ENCODE data around the gene DECR2. TPM values are rescaled to one million over a fixed set of nuclear protein-coding genes. Genes with fewer than 3 reads are reported as not detected.

DECR2 gene
- total and polyA plus RNA-seq, 10 of the 15 experiments (the other 5 are each of a cell fraction or from before 2014, with no cell fraction given), result 0.53 to 20.3 (median 6.0) TPM

GRCh38 chr16:427250-427649, 25.6 kb downstream of the DECR2 start:
- H3K4me2 ChIP-seq (ENCODE audit: control insufficient read depth, insufficient read depth), result peak overlapping the region; percentile 91
- TF ChIP-seq FOXM1 (IDR thresholded peaks at IDR 0.05; ENCODE audit: low read depth, low read length) (no peak), CUX1 (IDR thresholded peaks at IDR 0.05; ENCODE audit: insufficient replicate concordance, low read depth, low read length) (no peak), BACH1 (IDR thresholded peaks at IDR 0.05; ENCODE audit: borderline replicate concordance) (no peak), YBX1 (IDR thresholded peaks at IDR 0.05) (no peak), PBX3 (IDR thresholded peaks at IDR 0.05; ENCODE audit: insufficient replicate concordance, low read depth, low read length) (no peak), NR2F1 (conservative IDR thresholded peaks at IDR 0.05) (no peak), ZNF592 (IDR thresholded peaks at IDR 0.05) (no peak)
- no peak for ATAC-seq
- no peaks in the 10 kb centered on the region for H4K20me1 ChIP-seq (ENCODE audit: control insufficient read depth, insufficient read depth)
- RAD21 ChIA-PET (ENCODE audit: unreplicated experiment), result no interaction called here
- H3K4me3 ChIP-seq, result peak overlapping the region; percentile 76
- H3K9ac ChIP-seq (ENCODE audit: control insufficient read depth, insufficient read depth, low read length), result peak overlapping the region; percentile 36; the same call in 1 of the 2 replicates
- H3K79me2 ChIP-seq (ENCODE audit: control insufficient read depth, insufficient read depth, low read length), result peaks cover 11% of the 10 kb centered on the region
- 66% methylated on average over 10 of the region's 10 CpGs for WGBS (ENCODE audit: insufficient coverage, insufficient replicate concordance, low lambda C conversion rate, missing lambda C conversion rate)
- H3K27ac ChIP-seq (ENCODE audit: control insufficient read depth, insufficient read depth), result no peak overlapping the region
- H3K36me3 ChIP-seq (ENCODE audit: control insufficient read depth in 2 of 2, insufficient read depth in 2 of 2, low read length in 1 of 2), result no peaks in the 10 kb centered on the region
- H3K4me1 ChIP-seq (ENCODE audit: control insufficient read depth, insufficient read depth, low read length), result peaks cover 15% of the 10 kb centered on the region
- in situ Hi-C loops (cut with MboI), result no loop called here
- intact Hi-C loops (cut with micrococcal nuclease; ENCODE audit: unreplicated experiment), result loop anchor here (1.0 kb wide), 1 partner anchor 23 kb away; no protein-coding TSS in a partner anchor
- SMC1A ChIA-PET (ENCODE audit: uncharacterized antibody, unreplicated experiment), result interaction anchor here (0.5 to 1.1 kb wide), 2 partner anchors 26 to 194 kb away, joined by 3 read pairs; partner anchors contain the start of gene DECR2
- H3K27me3 ChIP-seq (replicated peaks in 1 of 2; ENCODE audit: control insufficient read depth in 2 of 2, insufficient read depth in 2 of 2, low read length in 1 of 2), result peaks cover 0 to 3% of the 10 kb centered on the region in 2 experiments; a peak in 1 of 4 replicates
- H3K9me3 ChIP-seq (replicated peaks; ENCODE audit: control insufficient read depth, insufficient read depth, low read length), result no peaks in the 10 kb centered on the region
- CTCF ChIA-PET, result interaction anchor here (0.6 kb wide), 1 partner anchor 19 kb away, joined by 3 read pairs; no protein-coding TSS in a partner anchor
- FAIRE-seq, result no peak
- H2AFZ ChIP-seq (ENCODE audit: control insufficient read depth, low read depth, low read length), result no peak overlapping the region
- POLR2A ChIA-PET, result no interaction called here
- BruUV-seq (replicated peaks), result TSS peak; percentile 76
- DNase-seq (ENCODE audit: low read depth, low spot score), result no peak

Measured in GM12878 (cell line).